Endodermal cell (in vitro differentiated cells): ENCODE results near the gene TTLL5. TPM values are rescaled to one million over a fixed set of nuclear protein-coding genes. Genes with fewer than 3 reads are reported as not detected.

ENCODE experiments used
- DNase-seq: peaks from one replicate; pipeline ENCODE4 v3.0.0-alpha.2; 2017
- H3K27ac ChIP-seq: 2 replicates; pipeline ENCODE4 v1.5.1; 2013; ENCODE audit warnings: mild to moderate bottlenecking, low read depth, low read length, moderate library complexity
- H3K27me3 ChIP-seq: 2 replicates; pipeline ENCODE4 v1.6.1; 2013; ENCODE audit warnings: mild to moderate bottlenecking, low read length, moderate library complexity; ENCODE audit not compliant: insufficient read depth, control insufficient read depth, poor library complexity, severe bottlenecking
- H3K36me3 ChIP-seq: 2 replicates; pipeline ENCODE4 v1.7.0; 2013; ENCODE audit warnings: mild to moderate bottlenecking, low read length, moderate library complexity; ENCODE audit not compliant: control insufficient read depth, insufficient read depth
- H3K4me1 ChIP-seq: one replicate; pipeline ENCODE4 v1.7.0; 2013; ENCODE audit warnings: low read length; ENCODE audit not compliant: control insufficient read depth, insufficient read depth
- H3K4me3 ChIP-seq: 2 replicates; pipeline ENCODE4 v1.5.1; 2013; ENCODE audit warnings: mild to moderate bottlenecking, low read length, moderate library complexity
- H3K9ac ChIP-seq: 2 replicates; pipeline ENCODE4 v1.6.1; 2013; ENCODE audit warnings: mild to moderate bottlenecking, low read length, moderate library complexity; ENCODE audit not compliant: poor library complexity, severe bottlenecking; ENCODE audit errors: extremely low read depth
- H3K9me3 ChIP-seq: 2 replicates; pipeline ENCODE4 v1.6.1; 2013; ENCODE audit warnings: mild to moderate bottlenecking, low read length, moderate library complexity; ENCODE audit not compliant: control insufficient read depth
- H3K27ac Mint-ChIP-seq: 2 replicates; pipeline ENCODE4 v1.8.0; 2020; ENCODE audit warnings: mixed read lengths
- H3K27me3 Mint-ChIP-seq: 2 replicates; pipeline ENCODE4 v1.8.0; 2021; ENCODE audit warnings: mild to moderate bottlenecking, mixed read lengths; ENCODE audit not compliant: insufficient read depth
- H3K36me3 Mint-ChIP-seq: 2 replicates; pipeline ENCODE4 v1.8.0; 2020; ENCODE audit warnings: low read depth, mixed read lengths
- H3K4me1 Mint-ChIP-seq: 2 replicates; pipeline ENCODE4 v1.8.0; 2020; ENCODE audit warnings: mixed read lengths
- H3K4me3 Mint-ChIP-seq: 2 replicates; pipeline ENCODE4 v1.8.0; 2020; ENCODE audit warnings: mild to moderate bottlenecking, moderate library complexity, mixed read lengths
- H3K9me3 Mint-ChIP-seq: 2 replicates; pipeline ENCODE4 v1.8.0; 2020; ENCODE audit warnings: mild to moderate bottlenecking, mixed read lengths
- CTCF ChIP-seq: fragments of 200-600 bp; sonication (generic); conservative IDR thresholded peaks from 2 replicates; pipeline ENCODE4 v1.5.0; 2021; ENCODE audit warnings: antibody characterized with exemption, mild to moderate bottlenecking
- WGBS, 2 experiments: methylation state at CpG; one replicate each; pipeline versions ENCODE4 v1.1.5 to v1.1.7; 2013; ENCODE audit warnings: missing lambda C conversion rate in 2 of 2, mixed read lengths in 1 of 2; ENCODE audit not compliant: insufficient coverage in 1 of 2, insufficient read length in 1 of 2; 5-methylcytosine and 5-hydroxymethylcytosine counted together
- total RNA-seq, 2 donors: library from RNA; stranded (reverse); fragmentation: NEBNext Ultra II Directional in 1 of 2; extraction: Animal tissue kit (Norgen Biotek cat#: 25700) in 1 of 2; gene quantifications; 2 replicates in 1 of 2; 3 replicates in 1 of 2; pipeline ENCODE4 v1.2.1, GENCODE V29; 2021

Gene TTLL5
- total RNA-seq, 2 donors from 2014 or later, result 50.5 to 54.2 TPM

- no peak for DNase-seq
- H3K27ac Mint-ChIP-seq, result no peak overlapping the region
- H3K36me3 ChIP-seq, result peaks cover 91% of the 10 kb centered on the region
- no peak overlapping the region for H3K4me3 Mint-ChIP-seq
- H3K36me3 Mint-ChIP-seq, result peaks cover 80% of the 10 kb centered on the region
- H3K9me3 ChIP-seq, result peaks cover 42% of the 10 kb centered on the region
- no peak for TF ChIP-seq CTCF
- no peak overlapping the region for H3K27ac ChIP-seq
- H3K9me3 Mint-ChIP-seq, result peaks cover 28% of the 10 kb centered on the region
- H3K4me3 ChIP-seq, result no peak overlapping the region
- WGBS, 2 experiments, result 88 to 100% methylated on average over 1 of the region's 1 CpG
- no peak overlapping the region for H3K9ac ChIP-seq
- peaks cover 7% of the 10 kb centered on the region for H3K4me1 ChIP-seq
- no peaks in the 10 kb centered on the region for H3K27me3 Mint-ChIP-seq
- H3K27me3 ChIP-seq, result no peaks in the 10 kb centered on the region
- H3K4me1 Mint-ChIP-seq, result peaks cover 13% of the 10 kb centered on the region
These were observed 36.3 kb downstream of the TTLL5 start for GRCh38 chr14:75697386-75697785.

GRCh38 chr14:75697918-75698317 is 36.9 kb downstream of the TTLL5 start:
- H3K4me1 ChIP-seq, result peaks cover 7% of the 10 kb centered on the region
- H3K36me3 Mint-ChIP-seq, result peaks cover 76% of the 10 kb centered on the region
- no peak overlapping the region for H3K27ac ChIP-seq
- H3K4me3 Mint-ChIP-seq, result no peak overlapping the region
- DNase-seq, result no peak
- H3K27ac Mint-ChIP-seq, result no peak overlapping the region
- no peak for TF ChIP-seq CTCF
- no peak overlapping the region for H3K9ac ChIP-seq
- no peaks in the 10 kb centered on the region for H3K27me3 ChIP-seq
- H3K9me3 Mint-ChIP-seq, result peaks cover 28% of the 10 kb centered on the region
- H3K27me3 Mint-ChIP-seq, result no peaks in the 10 kb centered on the region
- peaks cover 18% of the 10 kb centered on the region for H3K4me1 Mint-ChIP-seq
- H3K36me3 ChIP-seq, result peaks cover 87% of the 10 kb centered on the region
- H3K4me3 ChIP-seq, result no peak overlapping the region
- WGBS, 2 experiments, result 93 to 100% methylated on average over 2 of the region's 2 CpGs
- peaks cover 37% of the 10 kb centered on the region for H3K9me3 ChIP-seq

- Histone ChIP-seq H3K9ac (no peak overlapping the region), H3K27ac (no peak overlapping the region)
- H3K36me3 Mint-ChIP-seq, result peaks cover 65% of the 10 kb centered on the region
These were observed 38.3 kb downstream of the TTLL5 start for GRCh38 chr14:75699331-75699730.

More at GRCh38 chr14:75699331-75699730, 38.3 kb downstream of the TTLL5 start:
- no peaks in the 10 kb centered on the region for H3K27me3 ChIP-seq
- peaks cover 7% of the 10 kb centered on the region for H3K4me1 ChIP-seq
- H3K36me3 ChIP-seq, result peaks cover 84% of the 10 kb centered on the region
- H3K4me3 ChIP-seq, result no peak overlapping the region
- DNase-seq, result no peak
- no peak overlapping the region for H3K4me3 Mint-ChIP-seq
- peaks cover 21% of the 10 kb centered on the region for H3K4me1 Mint-ChIP-seq
- no peak overlapping the region for H3K27ac Mint-ChIP-seq
- WGBS, 2 experiments, result 96 to 100% methylated on average over 2 to 3 of the region's 3 CpGs
- H3K27me3 Mint-ChIP-seq, result no peaks in the 10 kb centered on the region
- H3K9me3 ChIP-seq, result peaks cover 23% of the 10 kb centered on the region
- no peak for TF ChIP-seq CTCF
- peaks cover 18% of the 10 kb centered on the region for H3K9me3 Mint-ChIP-seq
